ENCODE data around the gene TAS2R14.

DNA sequence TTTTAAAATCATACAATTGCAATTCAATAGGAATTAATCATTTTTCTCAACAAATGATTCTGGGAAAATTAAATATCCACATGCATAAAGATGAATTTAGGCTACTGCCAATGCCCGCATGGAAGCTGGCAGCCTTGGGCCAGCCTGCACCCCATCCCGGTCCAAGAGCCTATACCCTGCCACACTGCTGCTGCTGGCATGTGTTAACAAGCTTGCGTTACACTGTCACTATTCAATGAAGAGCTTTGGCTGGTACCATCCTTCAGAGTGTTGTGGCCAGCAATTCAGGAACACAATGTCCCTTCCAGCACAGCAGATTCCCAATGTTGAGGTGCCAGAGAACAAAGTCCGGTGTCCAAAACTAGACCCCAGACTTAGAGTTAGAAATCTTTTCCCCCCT lies 13.6 kb upstream of the TAS2R14 start:
- TF ChIP-seq, protein P1, sequence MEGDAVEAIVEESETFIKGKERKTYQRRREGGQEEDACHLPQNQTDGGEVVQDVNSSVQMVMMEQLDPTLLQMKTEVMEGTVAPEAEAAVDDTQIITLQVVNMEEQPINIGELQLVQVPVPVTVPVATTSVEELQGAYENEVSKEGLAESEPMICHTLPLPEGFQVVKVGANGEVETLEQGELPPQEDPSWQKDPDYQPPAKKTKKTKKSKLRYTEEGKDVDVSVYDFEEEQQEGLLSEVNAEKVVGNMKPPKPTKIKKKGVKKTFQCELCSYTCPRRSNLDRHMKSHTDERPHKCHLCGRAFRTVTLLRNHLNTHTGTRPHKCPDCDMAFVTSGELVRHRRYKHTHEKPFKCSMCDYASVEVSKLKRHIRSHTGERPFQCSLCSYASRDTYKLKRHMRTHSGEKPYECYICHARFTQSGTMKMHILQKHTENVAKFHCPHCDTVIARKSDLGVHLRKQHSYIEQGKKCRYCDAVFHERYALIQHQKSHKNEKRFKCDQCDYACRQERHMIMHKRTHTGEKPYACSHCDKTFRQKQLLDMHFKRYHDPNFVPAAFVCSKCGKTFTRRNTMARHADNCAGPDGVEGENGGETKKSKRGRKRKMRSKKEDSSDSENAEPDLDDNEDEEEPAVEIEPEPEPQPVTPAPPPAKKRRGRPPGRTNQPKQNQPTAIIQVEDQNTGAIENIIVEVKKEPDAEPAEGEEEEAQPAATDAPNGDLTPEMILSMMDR (conservative IDR thresholded peaks at IDR 0.05; ENCODE audit: low read length) = no peak
- TF ChIP-seq EZH2phosphoT487 (IDR thresholded peaks at IDR 0.05; ENCODE audit: borderline replicate concordance, low read depth, low read length) = no peak
